Kidney epithelial cell (primary cell): ENCODE measurements around the gene PRKD1. TPM values are rescaled to one million over a fixed set of nuclear protein-coding genes. Genes with fewer than 3 reads are reported as not detected.

Source experiments
- DNase-seq: peaks from one replicate; pipeline ENCODE4 v3.0.0-alpha.2; 2010; ENCODE audit warnings: low read depth
- H3K27me3 ChIP-seq: 2 replicates; pipeline ENCODE4 v1.6.0; 2011; ENCODE audit warnings: low read length; ENCODE audit not compliant: control insufficient read depth, insufficient read depth
- H3K36me3 ChIP-seq: 2 replicates; pipeline ENCODE4 v1.5.1; 2011; ENCODE audit warnings: low read length; ENCODE audit not compliant: control insufficient read depth, insufficient read depth
- H3K4me3 ChIP-seq: 2 replicates; pipeline ENCODE4 v1.5.1; 2011; ENCODE audit warnings: low read depth, mild to moderate bottlenecking, control low read depth, low read length
- total RNA-seq: library from RNA; depleted of rRNA; stranded (reverse); fragments of >200 nt; gene quantifications from 2 replicates; pipeline ENCODE4 v1.2.3, GENCODE V29; 2015
- TF ChIP-seq, protein P1 (sequence below): IDR thresholded peaks from 2 replicates; pipeline ENCODE4 v1.5.1; 2011; ENCODE audit warnings: mild to moderate bottlenecking, moderate library complexity, low read length, control low read depth, inconsistent platforms; ENCODE audit not compliant: insufficient read depth, poor library complexity, severe bottlenecking

The PRKD1 gene
- total RNA-seq, 1 donor from 2014 or later, result 7.2 TPM

DNA sequence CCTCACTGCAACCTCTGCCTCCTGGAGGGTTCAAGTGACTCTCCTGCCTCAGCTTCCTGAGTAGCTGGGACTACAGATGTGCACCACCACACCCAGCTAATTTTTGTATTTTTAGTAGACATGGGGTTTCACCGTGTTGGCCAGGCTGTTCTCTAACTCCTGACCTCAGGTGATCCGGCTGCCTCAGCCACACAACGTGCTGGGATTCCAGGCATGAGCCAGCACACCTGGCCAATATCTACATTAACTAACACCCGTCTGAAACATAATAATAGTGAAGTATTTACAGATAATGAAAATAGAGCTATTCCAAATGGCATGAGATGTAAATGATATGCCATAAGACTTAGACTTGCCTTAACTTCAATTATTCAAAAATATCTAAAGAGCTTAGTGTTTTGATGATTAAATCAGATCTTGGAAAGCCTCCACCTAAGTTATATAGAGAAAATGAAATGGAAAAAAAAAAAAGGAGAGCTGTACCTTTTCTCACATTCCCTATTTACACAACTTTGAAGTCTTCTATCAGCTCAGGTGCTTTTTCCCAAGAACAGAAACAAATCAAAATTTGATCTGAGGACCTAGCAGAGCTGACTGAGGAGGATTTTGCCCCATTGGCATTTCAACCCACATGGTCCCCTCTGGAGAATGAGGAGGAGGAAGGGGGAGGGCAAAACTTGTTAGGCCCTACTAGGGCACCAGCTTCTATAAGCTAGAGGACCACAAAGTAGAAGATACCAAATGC is 309.2 kb downstream of the PRKD1 start:
- H3K4me3 ChIP-seq, result no peak overlapping the region
- no peak for DNase-seq
- H3K36me3 ChIP-seq, result no peaks in the 10 kb centered on the region
- no peaks in the 10 kb centered on the region for H3K27me3 ChIP-seq
- TF ChIP-seq, protein P1, sequence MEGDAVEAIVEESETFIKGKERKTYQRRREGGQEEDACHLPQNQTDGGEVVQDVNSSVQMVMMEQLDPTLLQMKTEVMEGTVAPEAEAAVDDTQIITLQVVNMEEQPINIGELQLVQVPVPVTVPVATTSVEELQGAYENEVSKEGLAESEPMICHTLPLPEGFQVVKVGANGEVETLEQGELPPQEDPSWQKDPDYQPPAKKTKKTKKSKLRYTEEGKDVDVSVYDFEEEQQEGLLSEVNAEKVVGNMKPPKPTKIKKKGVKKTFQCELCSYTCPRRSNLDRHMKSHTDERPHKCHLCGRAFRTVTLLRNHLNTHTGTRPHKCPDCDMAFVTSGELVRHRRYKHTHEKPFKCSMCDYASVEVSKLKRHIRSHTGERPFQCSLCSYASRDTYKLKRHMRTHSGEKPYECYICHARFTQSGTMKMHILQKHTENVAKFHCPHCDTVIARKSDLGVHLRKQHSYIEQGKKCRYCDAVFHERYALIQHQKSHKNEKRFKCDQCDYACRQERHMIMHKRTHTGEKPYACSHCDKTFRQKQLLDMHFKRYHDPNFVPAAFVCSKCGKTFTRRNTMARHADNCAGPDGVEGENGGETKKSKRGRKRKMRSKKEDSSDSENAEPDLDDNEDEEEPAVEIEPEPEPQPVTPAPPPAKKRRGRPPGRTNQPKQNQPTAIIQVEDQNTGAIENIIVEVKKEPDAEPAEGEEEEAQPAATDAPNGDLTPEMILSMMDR, result no peak

DNA sequence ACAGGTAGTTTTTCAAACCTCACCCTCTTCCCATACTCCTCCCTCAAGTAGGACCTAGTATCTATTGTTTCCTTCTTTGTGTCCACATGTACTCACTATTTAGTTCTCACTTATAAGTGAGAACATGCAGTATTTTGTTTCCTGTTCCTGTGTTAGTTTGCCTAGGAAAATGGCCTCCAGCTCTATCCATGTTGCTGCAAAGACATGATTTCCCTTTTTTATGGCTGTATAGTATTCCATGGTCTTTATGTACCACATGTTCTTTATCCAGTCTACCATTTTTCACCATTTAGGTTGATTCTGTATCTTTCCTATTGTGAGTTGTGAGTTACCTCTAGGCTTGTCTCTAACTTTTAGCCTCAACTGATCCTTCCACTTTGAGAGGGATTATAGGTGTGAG is 310.7 kb downstream of the PRKD1 start:
- H3K27me3 ChIP-seq, result no peaks in the 10 kb centered on the region
- TF ChIP-seq, protein P1, result no peak
- no peaks in the 10 kb centered on the region for H3K36me3 ChIP-seq
- no peak for DNase-seq
- H3K4me3 ChIP-seq, result no peak overlapping the region

DNA sequence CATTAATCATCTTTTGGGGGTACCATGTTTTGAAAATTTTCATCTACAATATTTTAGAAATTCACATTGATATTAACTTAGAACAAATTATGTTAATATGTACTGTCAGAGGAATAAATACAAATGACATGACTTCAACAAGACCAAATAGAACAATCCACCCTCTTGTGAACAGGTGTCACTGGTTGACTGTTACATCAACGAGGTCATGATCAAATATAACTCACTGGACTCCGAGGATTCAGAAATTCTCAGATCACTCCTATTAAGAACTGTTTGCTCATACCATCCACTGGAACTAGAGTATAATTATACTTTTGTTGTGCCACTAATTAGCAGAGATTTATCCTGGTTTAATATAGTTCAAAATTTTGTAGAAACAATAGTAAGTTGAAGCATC is 318.8 kb downstream of the PRKD1 start:
- no peak overlapping the region for H3K4me3 ChIP-seq
- TF ChIP-seq, protein P1, result no peak
- no peaks in the 10 kb centered on the region for H3K36me3 ChIP-seq
- DNase-seq, result no peak
- H3K27me3 ChIP-seq, result no peaks in the 10 kb centered on the region

DNA sequence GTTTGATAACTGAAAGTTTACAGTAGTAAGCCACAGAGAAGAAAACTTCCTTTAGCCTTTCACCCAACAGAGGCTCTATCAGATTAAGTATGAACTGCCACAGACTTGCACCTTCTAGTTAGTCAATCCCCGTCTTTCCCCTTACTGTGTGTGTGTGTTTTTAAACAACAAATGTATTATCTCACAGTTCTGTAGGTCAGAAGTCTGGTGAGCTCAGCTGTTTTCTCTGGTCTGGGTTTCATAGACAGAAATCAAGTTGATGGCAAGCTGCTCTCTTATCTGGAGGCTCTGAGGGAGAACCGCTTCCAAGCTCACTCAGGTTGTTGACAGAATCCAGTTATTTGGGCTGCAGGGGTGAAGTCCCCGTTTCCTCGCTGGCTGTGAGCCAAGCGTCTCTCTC is 320.5 kb downstream of the PRKD1 start:
- Histone ChIP-seq H3K36me3 (no peaks in the 10 kb centered on the region), H3K27me3 (no peaks in the 10 kb centered on the region), H3K4me3 (no peak overlapping the region)
- no peak for DNase-seq
- TF ChIP-seq, protein P1, result no peak

DNA sequence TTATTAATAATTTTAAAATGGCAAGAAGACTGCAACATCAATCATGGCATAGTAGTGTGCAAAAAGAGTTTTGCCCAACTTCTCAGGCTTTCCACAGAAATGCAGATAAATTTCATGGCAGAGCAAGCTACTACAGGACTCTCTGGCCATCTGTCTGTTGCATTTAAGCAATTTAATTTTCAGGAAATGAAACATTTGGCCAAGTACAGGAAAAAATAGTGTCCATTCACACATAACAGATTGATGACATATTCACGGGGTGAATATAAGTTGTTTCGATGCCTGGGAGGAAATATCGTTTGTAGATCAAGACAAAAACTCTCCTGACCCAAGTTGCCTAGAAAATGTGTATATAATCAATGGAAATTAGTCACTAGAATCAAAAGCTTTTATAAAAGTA is 324.0 kb downstream of the PRKD1 start:
- H3K4me3 ChIP-seq, result no peak overlapping the region
- H3K36me3 ChIP-seq, result no peaks in the 10 kb centered on the region
- no peaks in the 10 kb centered on the region for H3K27me3 ChIP-seq
- TF ChIP-seq, protein P1, result no peak
- no peak for DNase-seq

DNA sequence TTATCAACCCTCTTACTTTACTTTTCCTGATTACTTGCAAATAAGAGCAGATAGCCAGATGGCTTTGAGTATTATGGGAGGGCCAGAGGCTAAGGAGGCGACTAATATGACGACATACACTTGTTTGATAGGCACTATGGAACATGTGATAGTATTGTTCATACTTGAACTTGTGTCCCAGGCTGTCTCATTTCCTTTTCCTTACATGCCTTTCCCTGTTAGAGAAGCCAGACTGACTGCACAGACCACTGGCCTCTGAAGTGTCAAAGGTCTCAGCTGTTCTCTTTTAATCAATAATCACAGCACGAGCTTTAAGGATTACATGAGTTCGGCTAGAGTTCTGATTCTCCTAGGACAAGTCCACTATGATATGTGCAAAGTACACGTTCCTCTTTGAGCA is 326.0 kb downstream of the PRKD1 start:
- H3K36me3 ChIP-seq, result no peaks in the 10 kb centered on the region
- no peaks in the 10 kb centered on the region for H3K27me3 ChIP-seq
- TF ChIP-seq, protein P1, result no peak
- peak; percentile 5 for DNase-seq
- no peak overlapping the region for H3K4me3 ChIP-seq
